PFSK-1 (cell line): ENCODE data around the gene AMHR2.

Experiments
- FOXP2 ChIP-seq: optimal IDR thresholded peaks from 2 replicates; pipeline ENCODE3; 2011; ENCODE audit warnings: borderline replicate concordance, control low read depth, inconsistent platforms; ENCODE audit not compliant: insufficient read depth; ENCODE audit errors: extremely low read length, extremely low read depth
- POLR2AphosphoS5 ChIP-seq: IDR thresholded peaks from 2 replicates; pipeline ENCODE4 v1.6.1; 2012; ENCODE audit warnings: low read depth, mild to moderate bottlenecking, control low read depth, low read length, moderate library complexity
- REST ChIP-seq, 2 experiments: IDR thresholded peaks; 2 replicates each; pipeline versions ENCODE4 v1.6.1 to v1.8.0; 2011 to 2012; ENCODE audit warnings: low read depth in 2 of 2, low read length in 2 of 2, control low read depth in 1 of 2, inconsistent platforms in 1 of 2, mild to moderate bottlenecking in 1 of 2, moderate library complexity in 1 of 2; ENCODE audit not compliant: insufficient read depth in 1 of 2
- SIN3A ChIP-seq: IDR thresholded peaks from 2 replicates; pipeline ENCODE4 v1.6.1; 2012; ENCODE audit warnings: mild to moderate bottlenecking, low read length, moderate library complexity, borderline replicate concordance; ENCODE audit not compliant: insufficient read depth
- TAF1 ChIP-seq: IDR thresholded peaks from 2 replicates; pipeline ENCODE4 v1.6.1; 2012; ENCODE audit warnings: low read length, control low read depth, borderline replicate concordance; ENCODE audit not compliant: insufficient read depth

AMHR2 gene

DNA sequence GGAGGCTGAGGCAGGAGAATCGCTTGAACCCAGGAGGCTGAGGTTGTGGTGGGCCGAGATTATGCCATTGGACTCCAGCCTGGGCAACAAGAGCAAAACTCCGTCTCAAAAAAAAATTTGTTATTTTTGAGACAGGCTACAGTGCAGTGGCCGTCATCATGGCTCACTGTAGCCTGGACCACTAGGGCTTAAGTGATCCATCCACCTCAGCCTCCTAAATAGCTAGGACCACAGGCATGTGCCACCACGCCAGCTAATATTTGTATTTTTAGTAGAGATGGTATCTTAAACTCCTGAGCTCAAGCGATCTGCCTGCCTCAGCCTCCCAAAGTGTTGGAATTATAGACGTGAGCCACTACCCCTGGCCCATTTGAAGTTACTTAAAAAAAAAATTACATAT lies 27.3 kb downstream of the AMHR2 start:
- TF ChIP-seq POLR2AphosphoS5: no peak
- no peak for TF ChIP-seq TAF1
- TF ChIP-seq SIN3A: no peak
- no peak for TF ChIP-seq FOXP2
- TF ChIP-seq REST (IDR thresholded peaks at IDR 0.05; ENCODE audit: insufficient read depth in 1 of 2, low read depth in 2 of 2, low read length in 2 of 2): no peak

DNA sequence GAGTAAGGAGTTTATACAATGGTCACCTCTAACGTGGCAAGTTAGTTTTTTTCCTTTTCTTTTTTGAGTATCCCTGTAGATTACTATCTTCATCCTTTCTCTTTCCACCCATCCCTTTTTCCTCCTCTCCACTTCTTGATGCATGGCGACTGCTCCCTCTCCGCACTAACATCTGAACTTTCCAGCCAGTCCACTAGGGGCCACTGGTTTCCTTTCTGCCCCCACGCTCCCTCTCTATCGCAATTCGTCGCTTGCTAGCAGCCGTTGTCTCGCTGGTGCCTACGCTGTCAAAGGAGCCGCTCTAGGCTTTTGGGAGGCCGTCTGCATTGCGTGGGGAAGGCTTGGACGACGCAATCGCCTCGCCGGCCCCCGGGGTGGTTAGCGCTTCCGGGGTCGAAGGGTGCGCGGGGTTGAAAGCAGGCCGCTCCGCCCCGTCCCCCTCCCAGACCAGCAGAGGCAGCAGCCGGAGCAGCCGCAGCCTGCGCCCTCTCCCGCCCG lies 28.1 kb downstream of the AMHR2 start, which contains the start of gene PCBP2:
TSS of gene PCBP2 (plus strand) at position 442 of the 498 bp plus-strand sequence. CDS start 2,699 bp downstream, outside the sequence.
- TF ChIP-seq TAF1 (peak; percentile 73; the same call in 1 of the 2 replicates), REST (IDR thresholded peaks at IDR 0.05; ENCODE audit: insufficient read depth in 1 of 2, low read depth in 2 of 2, low read length in 2 of 2) (no peak), FOXP2 (peak; percentile 83), SIN3A (no peak), POLR2AphosphoS5 (peak; percentile 71)

DNA sequence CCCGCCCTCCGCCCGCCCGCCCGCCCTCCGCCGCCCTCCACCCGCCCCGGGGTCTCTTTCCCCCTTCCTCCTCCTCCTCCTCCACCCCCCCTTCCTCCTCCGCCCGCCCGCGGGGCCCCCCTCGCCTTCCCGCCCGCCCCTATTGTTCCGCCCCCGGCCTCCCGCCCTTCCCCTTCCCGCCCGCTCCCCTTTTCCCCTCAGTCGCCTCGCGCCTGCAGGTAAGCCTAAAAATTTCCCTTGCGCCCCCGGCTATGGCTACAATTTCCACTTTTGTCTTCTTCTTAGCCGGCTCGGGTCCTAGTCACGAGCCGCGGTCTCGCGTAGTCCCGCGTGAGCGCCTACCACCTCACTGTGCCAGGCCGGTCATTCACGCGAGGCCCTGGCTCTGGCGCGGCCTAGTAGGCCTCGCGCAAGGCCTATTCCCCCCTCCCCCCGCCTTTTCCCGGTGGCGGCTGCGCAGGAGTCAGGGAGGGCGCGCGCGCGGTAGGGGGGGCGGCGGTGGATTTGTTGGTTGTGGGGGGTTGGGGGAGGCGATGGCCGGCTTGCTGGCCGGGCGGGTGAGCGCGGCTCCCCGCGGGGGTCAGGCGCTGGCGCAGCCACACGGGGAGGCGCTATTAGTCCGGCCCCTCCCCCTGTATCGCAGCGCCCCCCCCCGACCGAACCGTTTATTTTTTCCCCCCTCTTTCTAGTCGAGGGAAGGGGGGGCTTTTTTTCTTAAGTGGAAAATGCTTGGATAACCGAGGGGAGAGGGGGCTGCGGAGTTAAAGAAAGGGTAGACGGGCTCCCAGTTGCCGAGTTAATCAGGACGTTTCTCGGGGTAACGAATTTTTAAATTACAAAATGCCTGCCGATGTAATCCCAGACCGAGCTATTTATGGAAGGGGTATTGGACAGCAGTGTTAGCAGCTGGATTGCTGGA lies 28.8 kb downstream of the AMHR2 start:
- TF ChIP-seq SIN3A (peak; percentile 42; the same call in 1 of the 2 replicates), TAF1 (no peak)

DNA sequence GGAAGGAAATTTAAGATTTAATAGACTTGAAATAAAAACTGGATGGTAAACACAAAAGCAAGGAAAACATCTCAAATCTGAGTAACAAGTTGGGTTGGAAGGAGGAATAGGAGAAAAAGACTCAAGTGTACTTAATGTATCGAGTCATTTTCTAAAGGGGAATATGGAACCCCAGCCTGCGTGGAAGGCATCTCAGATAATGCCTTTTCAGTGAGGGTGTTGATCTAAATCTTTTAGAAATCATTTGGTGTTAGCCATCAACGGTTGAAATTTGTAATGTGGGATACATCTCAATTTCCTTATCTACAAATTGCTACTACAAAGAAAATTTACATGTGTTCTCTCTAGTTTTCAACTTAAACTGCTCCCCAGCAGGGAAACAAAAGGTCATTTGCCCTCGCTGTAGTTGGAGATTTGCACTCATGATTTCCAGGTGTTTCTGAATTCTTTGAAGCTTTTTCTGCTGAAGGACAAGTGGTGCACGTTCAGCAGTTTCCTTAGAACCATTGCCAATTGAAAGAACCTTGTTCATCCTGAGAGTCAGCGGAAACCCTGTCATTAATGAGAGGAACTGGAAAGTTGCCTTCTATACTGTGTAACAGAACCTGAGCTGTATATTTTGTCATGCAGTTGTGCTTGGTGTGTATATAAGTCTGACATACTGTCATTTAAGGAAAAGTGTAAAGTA lies 30.4 kb downstream of the AMHR2 start:
- TF ChIP-seq REST (IDR thresholded peaks at IDR 0.05; ENCODE audit: insufficient read depth in 1 of 2, low read depth in 2 of 2, low read length in 2 of 2): no peak
- no peak for TF ChIP-seq FOXP2
- no peak for TF ChIP-seq SIN3A
- TF ChIP-seq POLR2AphosphoS5: 0 out of 2 replicates have a peak, but pooled peaks have one; percentile 5
- TF ChIP-seq TAF1: no peak

- TF ChIP-seq SIN3A (no peak), REST (IDR thresholded peaks at IDR 0.05; ENCODE audit: insufficient read depth in 1 of 2, low read depth in 2 of 2, low read length in 2 of 2) (no peak), FOXP2 (no peak), POLR2AphosphoS5 (0 out of 2 replicates have a peak, but pooled peaks have one; percentile 21)
Observed at GRCh38 chr12:53454707-53455106, 31.1 kb downstream of the AMHR2 start.
